Activated CD8-positive, alpha-beta T cell treated with anti-CD3 and anti-CD28 coated beads for 36 hours (primary cell): ENCODE data around the gene KLHL28. TPM values are rescaled to one million over a fixed set of nuclear protein-coding genes. Genes with fewer than 3 reads are reported as not detected.
A peak's percentile ranks its signal among the peaks of the same experiment; 100 is the strongest.

ENCODE experiments used
- ATAC-seq: fragments of 200-7000 bp; cut with Tn5 transposase; one replicate; pipeline ENCODE4 v1.10.0; 2021; ENCODE audit warnings: mild to moderate bottlenecking, moderate library complexity
- CTCF ChIA-PET: fragments of 350-600 bp; sonication (Branson Sonifier 250); formaldehyde crosslinking; loops from one replicate; lab custom pipeline; 2021; ENCODE audit warnings: antibody characterized with exemption; lab: Charles Lee
- POLR2A ChIA-PET: fragments of 350-600 bp; sonication (Branson Sonifier 250); formaldehyde crosslinking; loops from one replicate; lab custom pipeline; 2021; ENCODE audit warnings: antibody characterized with exemption; lab: Charles Lee
- DNase-seq: peaks from one replicate; pipeline ENCODE4 v3.0.0-alpha.2; 2020
- H3K27ac Mint-ChIP-seq: one replicate; pipeline ENCODE4 v1.8.0; 2021; ENCODE audit warnings: mild to moderate bottlenecking, mixed read lengths
- H3K27me3 Mint-ChIP-seq: one replicate; pipeline ENCODE4 v1.8.0; 2021; ENCODE audit warnings: mixed read lengths
- H3K36me3 Mint-ChIP-seq: one replicate; pipeline ENCODE4 v1.8.0; 2021; ENCODE audit warnings: low read depth, mixed read lengths
- H3K4me1 Mint-ChIP-seq: one replicate; pipeline ENCODE4 v1.8.0; 2021; ENCODE audit warnings: low read depth, mixed read lengths
- H3K4me3 Mint-ChIP-seq: one replicate; pipeline ENCODE4 v1.8.0; 2021; ENCODE audit warnings: mild to moderate bottlenecking, moderate library complexity, mixed read lengths
- H3K9me3 Mint-ChIP-seq: one replicate; pipeline ENCODE4 v1.8.0; 2021; ENCODE audit warnings: mixed read lengths
- CTCF ChIP-seq: fragments of 200-600 bp; IDR thresholded peaks from one replicate; pipeline ENCODE4 v1.8.0; 2022; ENCODE audit warnings: antibody characterized with exemption, mild to moderate bottlenecking
- intact Hi-C: fragments of 100-400 bp; cut with micrococcal nuclease; formaldehyde crosslinking; loops from one replicate; pipeline ENCODE4 v1.10.0; 2022
- total RNA-seq, 2 experiments: library from RNA; stranded (reverse); gene quantifications; one replicate each; pipeline ENCODE4 v1.2.3, GENCODE V29; 2021

Gene KLHL28
- total RNA-seq, 2 experiments from 2014 or later: 10.9 to 11.1 TPM

GRCh38 chr14:44966601-44967336, 5.0 kb upstream of the KLHL28 start:
- CTCF ChIA-PET: no interaction called here
- H3K36me3 Mint-ChIP-seq: peaks cover 66% of the 10 kb centered on the region
- H3K27ac Mint-ChIP-seq: no peak overlapping the region
- POLR2A ChIA-PET: no interaction called here
- TF ChIP-seq CTCF: no peak
- ATAC-seq (no peak), DNase-seq (no peak)
- intact Hi-C loops: no loop called here
- H3K9me3 Mint-ChIP-seq: peaks cover 37% of the 10 kb centered on the region
- peaks cover 69% of the 10 kb centered on the region for H3K4me1 Mint-ChIP-seq
- no peaks in the 10 kb centered on the region for H3K27me3 Mint-ChIP-seq
- peak overlapping the region; percentile 53 for H3K4me3 Mint-ChIP-seq

- Mint-ChIP-seq H3K36me3 (peaks cover 42% of the 10 kb centered on the region), H3K27me3 (no peaks in the 10 kb centered on the region), H3K27ac (no peak overlapping the region), H3K4me3 (no peak overlapping the region), H3K9me3 (peaks cover 16% of the 10 kb centered on the region), H3K4me1 (peaks cover 59% of the 10 kb centered on the region)
- ChIA-PET CTCF (interaction anchor here (1.4 kb wide), 1 partner anchor 16 kb away, joined by 5 read pairs; no protein-coding TSS in a partner anchor), POLR2A (interaction anchor here (2.1 to 4.1 kb wide), 2 partner anchors 16 to 120 kb away, joined by 14 to 21 read pairs; partner anchors contain the start of gene PRPF39)
- ATAC-seq: no peak
- DNase-seq: peak; percentile 7
- intact Hi-C loops: loop anchor here (5.0 kb wide), 2 partner anchors 123 to 288 kb away; partner anchors contain the start of gene MIS18BP1
- TF ChIP-seq CTCF: no peak
Measured at GRCh38 chr14:44963775-44964380, 2.1 kb upstream of the KLHL28 start.

- CTCF ChIA-PET: interaction anchor here (1.1 to 1.4 kb wide), 3 partner anchors 11 to 122 kb away, joined by 4 to 5 read pairs (median 4); no protein-coding TSS in a partner anchor
Measured at GRCh38 chr14:44963044-44963528, 1.3 kb upstream of the KLHL28 start.

GRCh38 chr14:44962334-44963043, 742 bp upstream of the KLHL28 start:
- CTCF ChIA-PET: interaction anchor here (1.1 to 1.4 kb wide), 3 partner anchors 10 to 122 kb away, joined by 4 to 5 read pairs (median 4); no protein-coding TSS in a partner anchor
- Mint-ChIP-seq H3K27ac (no peak overlapping the region), H3K27me3 (no peaks in the 10 kb centered on the region), H3K4me3 (no peak overlapping the region), H3K4me1 (peaks cover 60% of the 10 kb centered on the region), H3K36me3 (peaks cover 32% of the 10 kb centered on the region), H3K9me3 (peaks cover 12% of the 10 kb centered on the region)
- intact Hi-C loops: loop anchor here (5.0 kb wide), 2 partner anchors 125 to 290 kb away; partner anchors contain the start of gene MIS18BP1
- no peak for TF ChIP-seq CTCF
- POLR2A ChIA-PET: interaction anchor here (0.7 to 4.1 kb wide), 9 partner anchors 10 to 172 kb away, joined by 3 to 21 read pairs (median 5); partner anchors contain the start of genes FKBP3 and PRPF39
- DNase-seq (no peak), ATAC-seq (peak; percentile 46)

More at GRCh38 chr14:44963044-44963528, 1.3 kb upstream of the KLHL28 start:
- intact Hi-C loops: loop anchor here (5.0 kb wide), 2 partner anchors 124 to 289 kb away; partner anchors contain the start of gene MIS18BP1
- Mint-ChIP-seq H3K27ac (no peak overlapping the region), H3K4me3 (no peak overlapping the region), H3K27me3 (no peaks in the 10 kb centered on the region), H3K4me1 (peaks cover 58% of the 10 kb centered on the region), H3K9me3 (peaks cover 13% of the 10 kb centered on the region), H3K36me3 (peaks cover 35% of the 10 kb centered on the region)
- no peak for TF ChIP-seq CTCF
- DNase-seq (no peak), ATAC-seq (no peak)
- POLR2A ChIA-PET: interaction anchor here (1.2 to 4.1 kb wide), 6 partner anchors 10 to 127 kb away, joined by 3 to 21 read pairs (median 6); partner anchors contain the start of gene PRPF39
